SH-SY5Y (cell line): ENCODE results near the gene OSBPL5.

Experiments used
- GATA2 ChIP-seq: IDR thresholded peaks from 2 replicates; pipeline ENCODE4 v1.6.1; 2011; ENCODE audit warnings: mild to moderate bottlenecking, low read depth, low read length
- GATA3 ChIP-seq: IDR thresholded peaks from 2 replicates; pipeline ENCODE4 v1.6.1; 2011; ENCODE audit warnings: low read depth, mild to moderate bottlenecking, low read length, moderate library complexity

DNA sequence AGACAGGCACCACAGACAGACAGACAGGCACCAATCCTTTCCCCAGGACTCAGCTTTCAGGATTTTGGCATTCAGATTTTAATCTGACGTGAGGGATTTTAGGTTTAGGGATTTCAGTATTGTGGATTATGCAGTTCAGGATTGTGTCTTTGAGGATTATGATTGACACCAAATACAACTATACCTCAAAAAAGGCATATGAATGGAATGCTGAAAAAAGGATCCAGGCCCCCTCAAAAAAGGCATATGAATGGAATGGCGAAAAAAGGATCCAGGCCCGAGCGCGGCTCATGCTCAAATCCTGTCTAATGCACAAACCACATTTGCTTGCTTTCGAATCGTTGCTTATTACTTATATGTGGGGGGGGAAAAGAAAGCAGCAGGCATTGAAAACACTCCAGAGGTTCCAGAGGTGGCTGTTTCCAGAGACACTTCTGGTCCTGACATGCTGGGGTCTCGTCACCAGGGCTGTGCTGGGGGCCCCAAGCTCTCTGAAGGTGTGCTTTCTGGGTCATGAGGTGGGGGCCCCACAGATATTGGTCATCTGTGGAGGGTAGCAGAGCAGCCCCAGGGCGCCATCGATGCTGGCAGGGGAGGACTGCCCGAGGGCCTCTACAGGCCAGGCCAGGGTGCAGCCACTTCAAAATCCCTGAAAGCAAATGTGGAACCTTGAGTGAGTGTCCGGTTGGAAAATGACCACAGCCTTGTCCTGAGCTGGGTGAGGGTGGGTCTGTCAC, 16.8 kb upstream of the OSBPL5 start:
- TF ChIP-seq GATA2, result no peak
- no peak for TF ChIP-seq GATA3
